ENCODE results near the gene NISCH. TPM values are rescaled to one million over a fixed set of nuclear protein-coding genes. Genes with fewer than 3 reads are reported as not detected.

NISCH gene
- total RNA-seq, 1 donor from 2014 or later, result 62.5 TPM

- H3K36me3 ChIP-seq (ENCODE audit: control insufficient read depth, insufficient read depth, low read length), result no peaks in the 10 kb centered on the region
- no peak for TF ChIP-seq CTCF (IDR thresholded peaks at IDR 0.05; ENCODE audit: insufficient read depth, low read length, poor library complexity, severe bottlenecking)
- no peak overlapping the region for H3K4me3 ChIP-seq (ENCODE audit: low read depth, low read length)
- DNase-seq (ENCODE audit: low read depth), result no peak
- H3K27me3 ChIP-seq (ENCODE audit: control insufficient read depth, insufficient read depth, low read length), result no peaks in the 10 kb centered on the region
Observed at GRCh38 chr3:52498137-52499054, 43.0 kb downstream of the NISCH start.

- DNase-seq (ENCODE audit: low read depth), result no peak
- Histone ChIP-seq H3K4me3 (ENCODE audit: low read depth, low read length) (no peak overlapping the region), H3K36me3 (ENCODE audit: control insufficient read depth, insufficient read depth, low read length) (no peaks in the 10 kb centered on the region), H3K27me3 (ENCODE audit: control insufficient read depth, insufficient read depth, low read length) (no peaks in the 10 kb centered on the region)
- no peak for TF ChIP-seq CTCF (IDR thresholded peaks at IDR 0.05; ENCODE audit: insufficient read depth, low read length, poor library complexity, severe bottlenecking)
Observed at GRCh38 chr3:52501046-52501445, 45.6 kb downstream of the NISCH start.

GRCh38 chr3:52502001-52502400 lies 46.6 kb downstream of the NISCH start:
- DNase-seq (ENCODE audit: low read depth), result no peak
- Histone ChIP-seq H3K36me3 (ENCODE audit: control insufficient read depth, insufficient read depth, low read length) (no peaks in the 10 kb centered on the region), H3K4me3 (ENCODE audit: low read depth, low read length) (no peak overlapping the region), H3K27me3 (ENCODE audit: control insufficient read depth, insufficient read depth, low read length) (no peaks in the 10 kb centered on the region)
- TF ChIP-seq CTCF (IDR thresholded peaks at IDR 0.05; ENCODE audit: insufficient read depth, low read length, poor library complexity, severe bottlenecking), result no peak

- no peak for TF ChIP-seq CTCF (IDR thresholded peaks at IDR 0.05; ENCODE audit: insufficient read depth, low read length, poor library complexity, severe bottlenecking)
- no peaks in the 10 kb centered on the region for H3K27me3 ChIP-seq (ENCODE audit: control insufficient read depth, insufficient read depth, low read length)
- H3K36me3 ChIP-seq (ENCODE audit: control insufficient read depth, insufficient read depth, low read length), result no peaks in the 10 kb centered on the region
- H3K4me3 ChIP-seq (ENCODE audit: low read depth, low read length), result no peak overlapping the region
- no peak for DNase-seq (ENCODE audit: low read depth)
Observed at GRCh38 chr3:52502808-52503350, 47.5 kb downstream of the NISCH start.

- Histone ChIP-seq H3K36me3 (ENCODE audit: control insufficient read depth, insufficient read depth, low read length) (no peaks in the 10 kb centered on the region), H3K27me3 (ENCODE audit: control insufficient read depth, insufficient read depth, low read length) (no peaks in the 10 kb centered on the region), H3K4me3 (ENCODE audit: low read depth, low read length) (no peak overlapping the region)
- no peak for DNase-seq (ENCODE audit: low read depth)
- no peak for TF ChIP-seq CTCF (IDR thresholded peaks at IDR 0.05; ENCODE audit: insufficient read depth, low read length, poor library complexity, severe bottlenecking)
Observed at GRCh38 chr3:52503788-52504424, 48.5 kb downstream of the NISCH start.

All from kidney epithelial cell (primary cell).